IPS DF 6.9 (cell line): ENCODE results near the gene OR2AE1.

Experiments used
- DNase-seq: peaks from one replicate; pipeline ENCODE4 v3.0.0-alpha.2; 2013; ENCODE audit warnings: low read depth, low spot score
- H3K27ac ChIP-seq: one replicate; pipeline ENCODE4 v1.5.1; 2013; ENCODE audit warnings: low read length, control low read depth
- H3K27me3 ChIP-seq: 2 replicates; pipeline ENCODE4 v1.6.1; 2013; ENCODE audit warnings: mild to moderate bottlenecking, low read length; ENCODE audit not compliant: control insufficient read depth, insufficient read depth
- H3K36me3 ChIP-seq: 2 replicates; pipeline ENCODE4 v1.6.1; 2013; ENCODE audit warnings: low read length; ENCODE audit not compliant: control insufficient read depth, insufficient read depth
- H3K4me1 ChIP-seq: 2 replicates; pipeline ENCODE4 v1.6.1; 2013; ENCODE audit warnings: low read length; ENCODE audit not compliant: control insufficient read depth, insufficient read depth
- H3K4me3 ChIP-seq: 2 replicates; pipeline ENCODE4 v1.5.1; 2013; ENCODE audit warnings: mild to moderate bottlenecking, low read length
- H3K9me3 ChIP-seq: 2 replicates; pipeline ENCODE4 v1.6.1; 2013; ENCODE audit warnings: low read length, inconsistent platforms; ENCODE audit not compliant: control insufficient read depth, insufficient read depth
- WGBS: extraction: QIAGEN DNeasy Blood & Tissue Kit; methylation state at CpG from one replicate; pipeline ENCODE4 v1.1.7; 2013; ENCODE audit warnings: mixed read lengths, missing lambda C conversion rate; ENCODE audit not compliant: insufficient read length, insufficient coverage; 5-methylcytosine and 5-hydroxymethylcytosine counted together

OR2AE1 gene

DNA sequence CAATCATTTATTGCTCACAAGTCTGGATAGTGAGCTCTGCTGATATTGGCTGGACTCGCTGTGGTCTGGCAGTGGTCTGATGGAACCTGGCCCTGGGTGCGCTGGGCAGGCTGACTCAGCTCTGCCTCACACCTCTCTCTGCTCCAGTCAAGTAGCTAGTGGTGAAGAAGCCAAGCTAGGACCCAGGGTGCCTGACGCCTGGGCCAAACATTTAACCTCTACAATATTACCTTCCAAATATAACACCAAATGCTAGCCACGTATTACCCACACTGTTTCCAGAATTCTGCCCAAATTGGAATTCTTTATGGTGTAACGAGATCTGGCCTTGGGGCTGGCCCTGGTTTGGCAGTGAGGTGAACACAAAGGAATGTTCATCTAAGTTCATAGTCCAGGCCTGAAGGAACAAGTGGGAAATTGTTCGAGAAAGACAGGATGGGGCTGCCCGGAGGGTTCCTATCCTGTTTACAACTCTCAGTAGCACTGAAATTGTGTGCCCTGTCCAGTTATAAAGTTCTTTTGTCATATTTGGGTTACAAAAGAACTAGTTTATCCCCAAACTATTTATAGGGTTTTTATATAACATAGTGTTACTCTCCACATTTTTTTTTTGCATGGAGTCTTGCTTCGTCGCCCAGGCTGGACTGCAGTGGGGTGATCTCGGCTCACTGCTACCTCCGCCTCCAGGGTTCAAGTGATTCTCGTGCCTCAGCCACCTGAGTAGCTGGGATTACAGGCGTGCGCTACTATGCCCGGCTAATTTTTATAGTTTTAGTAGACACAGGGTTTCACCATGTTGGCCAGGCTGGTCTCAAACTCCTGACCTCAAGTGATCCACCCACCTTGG lies 16.3 kb downstream of the OR2AE1 start:
- Histone ChIP-seq H3K27me3 (no peaks in the 10 kb centered on the region), H3K4me1 (no peaks in the 10 kb centered on the region), H3K9me3 (no peaks in the 10 kb centered on the region; the same call in 1 of the 2 replicates), H3K4me3 (no peak overlapping the region), H3K36me3 (no peaks in the 10 kb centered on the region), H3K27ac (no peak overlapping the region)
- DNase-seq, result no peak
- 100% methylated on average over 1 of the region's 15 CpGs for WGBS

GRCh38 chr7:99855236-99855635 lies 21.6 kb downstream of the OR2AE1 start:
- H3K36me3 ChIP-seq, result no peaks in the 10 kb centered on the region
- DNase-seq, result no peak
- no peaks in the 10 kb centered on the region for H3K9me3 ChIP-seq
- no peaks in the 10 kb centered on the region for H3K27me3 ChIP-seq
- no peak overlapping the region for H3K4me3 ChIP-seq
- no peaks in the 10 kb centered on the region for H3K4me1 ChIP-seq
- H3K27ac ChIP-seq, result no peak overlapping the region
- no CpG with 5 or more reads among the region's 1 CpG for WGBS

GRCh38 chr7:99848420-99849216 lies 28.2 kb downstream of the OR2AE1 start:
- H3K27ac ChIP-seq, result no peak overlapping the region

DNA sequence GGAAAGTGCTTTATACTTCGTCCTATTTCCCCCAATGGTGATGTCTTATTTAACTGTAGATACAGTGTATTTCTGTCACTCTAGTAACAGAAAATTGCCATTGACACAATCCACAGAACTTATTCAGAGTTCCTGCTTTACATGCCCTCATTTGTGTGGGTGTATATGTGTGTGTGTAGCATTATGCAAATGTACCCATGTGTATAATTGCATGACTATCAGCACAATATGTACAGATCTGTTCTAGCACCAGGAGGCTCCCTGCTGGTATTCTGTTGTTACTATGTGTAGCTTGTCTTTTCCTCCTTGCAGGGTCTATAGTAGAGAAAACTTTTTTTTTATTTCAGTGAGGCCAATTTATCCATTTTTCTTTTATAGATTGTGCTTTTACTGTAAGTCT lies 32.5 kb downstream of the OR2AE1 start:
- Histone ChIP-seq H3K36me3 (no peaks in the 10 kb centered on the region), H3K4me3 (no peak overlapping the region), H3K9me3 (no peaks in the 10 kb centered on the region), H3K27ac (no peak overlapping the region), H3K4me1 (no peaks in the 10 kb centered on the region; the same call in 1 of the 2 replicates), H3K27me3 (no peaks in the 10 kb centered on the region)
- no CpG with 5 or more reads among the region's 1 CpG for WGBS
- no peak for DNase-seq

More at GRCh38 chr7:99848420-99849216, 28.2 kb downstream of the OR2AE1 start:
- Histone ChIP-seq H3K27me3 (no peaks in the 10 kb centered on the region), H3K9me3 (no peaks in the 10 kb centered on the region), H3K36me3 (no peaks in the 10 kb centered on the region), H3K4me3 (no peak overlapping the region), H3K4me1 (no peaks in the 10 kb centered on the region)
- WGBS, result 100% methylated on average over 1 of the region's 6 CpGs
- DNase-seq, result no peak

- DNase-seq, result no peak
- WGBS, result no CpG with 5 or more reads among the region's 4 CpGs
- Histone ChIP-seq H3K36me3 (no peaks in the 10 kb centered on the region), H3K4me3 (no peak overlapping the region), H3K27ac (no peak overlapping the region), H3K9me3 (no peaks in the 10 kb centered on the region), H3K4me1 (no peaks in the 10 kb centered on the region; the same call in 1 of the 2 replicates), H3K27me3 (no peaks in the 10 kb centered on the region)
These were observed 33.0 kb downstream of the OR2AE1 start for GRCh38 chr7:99843808-99844207.

DNA sequence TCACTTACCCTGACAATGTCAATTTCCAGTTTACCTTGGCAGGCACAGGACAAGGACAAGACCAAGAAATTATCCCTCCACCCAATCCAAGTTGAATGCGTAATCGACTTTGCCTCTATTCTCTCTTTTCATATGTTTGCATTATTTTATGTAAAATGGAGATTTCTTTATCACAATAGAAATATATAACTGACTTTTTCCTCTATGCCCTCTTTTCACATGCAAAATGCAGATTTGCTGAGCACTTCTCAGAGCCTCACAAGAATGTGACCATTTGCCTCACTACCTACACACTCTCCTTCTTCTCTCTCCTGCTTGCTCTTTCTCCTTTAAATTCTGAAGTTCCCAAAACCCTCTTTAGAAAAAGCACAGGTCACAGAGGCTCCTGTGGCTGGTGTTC lies 33.9 kb downstream of the OR2AE1 start:
- Histone ChIP-seq H3K4me3 (no peak overlapping the region), H3K4me1 (no peaks in the 10 kb centered on the region; the same call in 1 of the 2 replicates), H3K9me3 (no peaks in the 10 kb centered on the region), H3K27ac (no peak overlapping the region), H3K36me3 (no peaks in the 10 kb centered on the region), H3K27me3 (no peaks in the 10 kb centered on the region)
- WGBS, result no CpG with 5 or more reads among the region's 2 CpGs
- DNase-seq, result no peak

- Histone ChIP-seq H3K9me3 (no peaks in the 10 kb centered on the region), H3K4me1 (no peaks in the 10 kb centered on the region; the same call in 1 of the 2 replicates), H3K27ac (peak overlapping the region; percentile 53), H3K4me3 (no peak overlapping the region), H3K36me3 (no peaks in the 10 kb centered on the region), H3K27me3 (no peaks in the 10 kb centered on the region)
- WGBS, result no CpG with 5 or more reads among the region's 3 CpGs
- no peak for DNase-seq
These were observed 36.5 kb downstream of the OR2AE1 start for GRCh38 chr7:99840136-99840869.

- no CpG with 5 or more reads among the region's 7 CpGs for WGBS
- Histone ChIP-seq H3K27ac (no peak overlapping the region), H3K27me3 (no peaks in the 10 kb centered on the region), H3K4me3 (no peak overlapping the region), H3K4me1 (no peaks in the 10 kb centered on the region; the same call in 1 of the 2 replicates), H3K9me3 (no peaks in the 10 kb centered on the region), H3K36me3 (no peaks in the 10 kb centered on the region)
- no peak for DNase-seq
These were observed 37.4 kb downstream of the OR2AE1 start for GRCh38 chr7:99839287-99840021.

- Histone ChIP-seq H3K27ac (no peak overlapping the region), H3K36me3 (no peaks in the 10 kb centered on the region), H3K4me3 (no peak overlapping the region), H3K4me1 (no peaks in the 10 kb centered on the region; the same call in 1 of the 2 replicates), H3K9me3 (no peaks in the 10 kb centered on the region), H3K27me3 (no peaks in the 10 kb centered on the region)
- WGBS, result no CpG with 5 or more reads among the region's 5 CpGs
- DNase-seq, result no peak
These were observed 39.0 kb downstream of the OR2AE1 start for GRCh38 chr7:99837649-99838361.
